OCI-LY3 (cell line): ENCODE data around the gene NLRC5.

Experiments used
- H2AFZ ChIP-seq: fragments of 200-600, 300-600 bp; shearing (Covaris generic); 2 replicates; pipeline ENCODE4 v1.6.0; 2014; ENCODE audit warnings: antibody characterized with exemption, low read depth, low read length
- H3K27ac ChIP-seq: fragments of 200-600, 300-600 bp; sonication (generic); 2 replicates; pipeline ENCODE4 v1.5.1; 2014; ENCODE audit warnings: mild to moderate bottlenecking, low read length, moderate library complexity, mixed read lengths
- H3K27me3 ChIP-seq: fragments of 200-600, 300-600 bp; sonication (generic); 2 replicates; pipeline ENCODE4 v1.6.1; 2014; ENCODE audit warnings: low read depth, low read length, mixed read lengths
- H3K36me3 ChIP-seq: fragments of 200-600, 300-600 bp; sonication (generic); replicated peaks from 2 replicates; pipeline ENCODE3; 2014; ENCODE audit warnings: low read depth, low read length, mixed read lengths
- H3K4me1 ChIP-seq: fragments of 300-600, 200-600 bp; sonication (generic); 2 replicates; pipeline ENCODE4 v1.6.1; 2014; ENCODE audit warnings: low read length, mixed read lengths
- H3K4me2 ChIP-seq: fragments of 200-600, 300-600 bp; sonication (generic); 2 replicates; pipeline ENCODE4 v1.6.1; 2014; ENCODE audit warnings: low read length, mixed read lengths
- H3K4me3 ChIP-seq: fragments of 300-600, 200-600 bp; sonication (generic); 2 replicates; pipeline ENCODE4 v1.5.1; 2014; ENCODE audit warnings: antibody characterized with exemption, mild to moderate bottlenecking, low read length, moderate library complexity
- H3K79me2 ChIP-seq: fragments of 300-600, 200-600 bp; shearing (Covaris generic); 2 replicates; pipeline ENCODE4 v1.6.1; 2014; ENCODE audit warnings: mild to moderate bottlenecking, low read length, mixed read lengths
- H3K9ac ChIP-seq: fragments of 300-600, 200-600 bp; shearing (Covaris generic); 2 replicates; pipeline ENCODE4 v1.6.0; 2014; ENCODE audit warnings: mild to moderate bottlenecking, low read length, moderate library complexity
- H3K9me3 ChIP-seq: fragments of 200-600, 300-600 bp; shearing (Covaris generic); 2 replicates; pipeline ENCODE4 v1.6.1; 2014; ENCODE audit warnings: low read length, mixed read lengths; ENCODE audit not compliant: insufficient read depth
- H4K20me1 ChIP-seq: fragments of 200-600, 300-600 bp; sonication (generic); 2 replicates; pipeline ENCODE4 v1.6.1; 2016; ENCODE audit warnings: low read length, mixed read lengths; ENCODE audit not compliant: insufficient read depth
- CTCF ChIP-seq: fragments of 200-600, 300-600 bp; sonication (generic); IDR thresholded peaks from 2 replicates; pipeline ENCODE4 v1.5.1; 2014; ENCODE audit warnings: antibody characterized with exemption, low read length, low read depth
- EZH2phosphoT487 ChIP-seq: fragments of 200-600 bp; shearing (Covaris generic); IDR thresholded peaks from 2 replicates; pipeline ENCODE4 v1.6.1; 2018; ENCODE audit warnings: antibody characterized with exemption, mixed run types, low read depth

Gene NLRC5

GRCh38 chr16:57044931-57045693 lies 55.8 kb downstream of the NLRC5 start:
- no peaks in the 10 kb centered on the region for H3K9me3 ChIP-seq
- peak overlapping the region; percentile 12 for H3K4me3 ChIP-seq
- H3K27me3 ChIP-seq: no peaks in the 10 kb centered on the region
- peaks cover 28% of the 10 kb centered on the region for H3K36me3 ChIP-seq
- H3K4me1 ChIP-seq: peaks cover 99% of the 10 kb centered on the region
- no peak for TF ChIP-seq EZH2phosphoT487
- no peak for TF ChIP-seq CTCF
- H3K9ac ChIP-seq: peak overlapping the region; percentile 41
- H2AFZ ChIP-seq: no peak overlapping the region
- no peaks in the 10 kb centered on the region for H4K20me1 ChIP-seq
- 0 out of 2 replicates have a peak, but pooled peaks cover 3% of the 10 kb centered on the region for H3K79me2 ChIP-seq
- H3K27ac ChIP-seq: peak overlapping the region; percentile 62
- peak overlapping the region; percentile 42 for H3K4me2 ChIP-seq

DNA sequence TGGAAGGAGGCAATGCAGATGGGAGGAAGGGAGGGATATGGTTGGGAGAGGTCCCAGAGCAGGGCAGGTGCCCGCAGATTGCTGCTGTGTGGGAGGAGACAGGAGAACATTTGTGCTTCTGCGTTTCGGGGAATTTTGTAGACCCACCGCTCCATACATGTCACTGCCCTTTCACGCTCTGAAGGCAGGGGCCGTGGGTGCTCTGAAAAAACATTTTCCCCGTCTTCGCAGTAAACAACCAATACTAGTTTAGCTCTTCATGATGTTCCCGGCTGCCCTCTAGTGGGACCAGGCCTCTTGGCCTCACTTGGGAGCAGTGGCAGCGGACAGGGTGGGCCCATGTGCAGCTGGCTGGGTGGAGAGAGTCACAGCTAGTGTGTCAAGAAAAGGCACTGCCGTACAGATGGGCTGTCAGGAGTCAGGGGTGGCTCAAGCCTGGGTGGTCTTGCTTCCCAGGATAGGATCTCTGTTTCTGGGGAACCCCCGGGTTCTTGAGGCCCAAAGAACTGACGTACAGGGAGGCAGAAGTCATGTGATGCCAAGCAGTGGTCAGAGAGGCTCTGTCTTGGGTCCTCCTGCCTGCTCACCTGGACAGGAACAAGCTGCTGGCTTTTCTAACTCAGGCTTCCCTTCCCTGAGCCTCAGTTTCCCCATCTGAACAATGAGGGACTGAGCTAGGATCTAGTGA lies 56.5 kb downstream of the NLRC5 start:
- H3K27me3 ChIP-seq: no peaks in the 10 kb centered on the region
- peak overlapping the region; percentile 42 for H3K4me2 ChIP-seq
- peak overlapping the region; percentile 12 for H3K4me3 ChIP-seq
- H3K79me2 ChIP-seq: no peaks in the 10 kb centered on the region
- H3K27ac ChIP-seq: peak overlapping the region; percentile 62
- peaks cover 21% of the 10 kb centered on the region for H3K36me3 ChIP-seq
- H2AFZ ChIP-seq: no peak overlapping the region
- no peaks in the 10 kb centered on the region for H3K9me3 ChIP-seq
- peak overlapping the region; percentile 41 for H3K9ac ChIP-seq
- peak; percentile 91 for TF ChIP-seq CTCF
- no peak for TF ChIP-seq EZH2phosphoT487
- H4K20me1 ChIP-seq: no peaks in the 10 kb centered on the region
- peaks cover 98% of the 10 kb centered on the region for H3K4me1 ChIP-seq

- Histone ChIP-seq H3K4me3 (no peak overlapping the region), H3K79me2 (no peaks in the 10 kb centered on the region), H3K27ac (peak overlapping the region; percentile 41), H3K36me3 (peaks cover 32% of the 10 kb centered on the region), H2AFZ (no peak overlapping the region), H3K9ac (peak overlapping the region; percentile 13; the same call in 1 of the 2 replicates), H3K9me3 (no peaks in the 10 kb centered on the region), H3K4me2 (peak overlapping the region; percentile 31; the same call in 1 of the 2 replicates), H3K27me3 (no peaks in the 10 kb centered on the region), H3K4me1 (peaks cover 87% of the 10 kb centered on the region), H4K20me1 (no peaks in the 10 kb centered on the region)
- TF ChIP-seq CTCF (no peak), EZH2phosphoT487 (no peak)
Observed at GRCh38 chr16:57048095-57048494, 58.7 kb downstream of the NLRC5 start.

DNA sequence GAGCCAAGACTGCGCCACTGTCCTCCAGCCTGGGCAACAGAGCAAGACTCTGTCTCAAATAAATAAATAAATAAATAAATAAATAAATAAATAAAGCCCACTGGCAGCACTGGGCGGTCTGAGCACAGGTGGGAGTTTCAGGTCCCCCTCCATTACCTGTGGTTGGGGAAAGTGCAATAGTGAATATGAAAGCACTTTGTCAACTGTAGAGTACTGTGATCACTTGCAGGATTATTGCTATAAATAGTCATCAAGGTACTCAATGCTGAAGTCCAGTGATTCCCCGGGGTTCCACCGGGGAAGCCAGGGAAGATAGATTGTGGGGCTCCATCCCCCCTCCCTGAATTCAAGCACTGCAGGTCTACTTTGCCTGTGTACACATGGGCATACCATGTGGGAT lies 60.3 kb downstream of the NLRC5 start:
- Histone ChIP-seq H3K9ac (peak overlapping the region; percentile 45; the same call in 1 of the 2 replicates), H3K4me2 (peak overlapping the region; percentile 54), H3K4me3 (no peak overlapping the region), H3K9me3 (no peaks in the 10 kb centered on the region), H3K36me3 (peaks cover 24% of the 10 kb centered on the region), H3K27me3 (no peaks in the 10 kb centered on the region), H3K27ac (peak overlapping the region; percentile 60), H4K20me1 (no peaks in the 10 kb centered on the region), H3K79me2 (no peaks in the 10 kb centered on the region), H3K4me1 (peaks cover 76% of the 10 kb centered on the region), H2AFZ (no peak overlapping the region)
- TF ChIP-seq EZH2phosphoT487: no peak
- no peak for TF ChIP-seq CTCF
